ENCODE results near the gene PTPRT. TPM values are rescaled to one million over a fixed set of nuclear protein-coding genes. Genes with fewer than 3 reads are reported as not detected.
A peak's percentile ranks its signal among the peaks of the same experiment; 100 is the strongest.

Gene PTPRT
- polyA plus RNA-seq, 1 of the 3 experiments (the other 2 are of a cell fraction): not detected

DNA sequence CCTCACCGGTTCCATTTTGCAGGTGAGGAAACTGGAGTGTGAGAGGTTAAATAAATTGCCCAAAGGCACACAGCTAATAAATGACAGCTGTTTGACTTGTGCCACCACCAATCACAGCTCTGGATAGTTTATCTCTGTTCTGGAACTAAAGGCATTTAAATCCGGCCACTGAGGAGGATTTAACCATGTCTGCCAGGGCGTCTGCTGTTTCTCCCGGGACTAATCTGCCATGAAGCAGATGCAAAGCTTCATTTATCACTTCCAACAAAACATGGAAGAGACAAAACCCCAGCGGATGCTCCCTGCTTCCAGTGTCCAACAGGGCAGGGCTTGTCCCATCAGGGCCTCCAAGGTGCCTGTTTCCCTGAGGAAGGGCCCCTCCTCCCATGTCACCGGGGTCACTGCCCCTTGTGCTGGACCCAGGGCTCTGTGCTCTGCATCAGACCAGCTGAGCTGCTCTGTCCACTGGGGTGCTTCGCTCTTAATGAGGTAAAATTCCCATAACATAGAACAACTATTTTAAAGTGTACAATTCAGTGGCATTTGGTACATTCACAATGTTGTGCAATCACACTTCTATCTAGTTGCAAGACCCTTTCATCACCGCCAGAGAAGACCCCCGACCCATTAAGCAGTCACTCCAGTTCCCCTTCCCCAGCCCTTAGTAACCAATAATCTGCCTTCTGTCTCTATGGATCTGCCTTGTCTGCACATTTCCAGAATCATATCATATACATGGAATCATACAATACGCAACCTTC lies 244.3 kb downstream of the PTPRT start:
- H3K36me3 ChIP-seq (replicated peaks in 1 of 2; ENCODE audit: control insufficient read depth in 1 of 2, insufficient read depth in 2 of 2, low read length in 1 of 2): no peaks in the 10 kb centered on the region
- H3K9me2 ChIP-seq: no peaks in the 10 kb centered on the region
- no peaks in the 10 kb centered on the region for H3F3A ChIP-seq (replicated peaks; ENCODE audit: insufficient read depth)
- POLR2A ChIA-PET: interaction anchor here (0.7 kb wide), 1 partner anchor 62 kb away, joined by 3 read pairs; no protein-coding TSS in a partner anchor
- no peak overlapping the region for H2AFZ ChIP-seq (ENCODE audit: low read depth)
- 6% methylated on average over 9 of the region's 10 CpGs for WGBS (ENCODE audit: low lambda C conversion rate)
- no peak overlapping the region for H3K4me2 ChIP-seq
- peaks cover 0 to 5% of the 10 kb centered on the region in 2 experiments; a peak in 1 of 4 replicates for H3K4me1 ChIP-seq (ENCODE audit: control insufficient read depth in 1 of 2, insufficient read depth in 2 of 2, low read depth in 1 of 2, low read length in 1 of 2)
- no peaks in the 10 kb centered on the region for H3K79me2 ChIP-seq (ENCODE audit: insufficient read depth)
- H3K27me3 ChIP-seq (ENCODE audit: insufficient read depth): no peaks in the 10 kb centered on the region
- no peak overlapping the region for H3K27ac ChIP-seq (ENCODE audit: low read depth in 2 of 2, low read length in 1 of 2)
- no peaks in the 10 kb centered on the region for H3K9me3 ChIP-seq
- no peak overlapping the region for H3K9ac ChIP-seq
- H3K4me3 ChIP-seq (ENCODE audit: low read depth in 2 of 2, low read length in 1 of 2): no peak overlapping the region
- peak; percentile 66 for DNase-seq
- CTCF ChIA-PET: no interaction called here
- H4K20me1 ChIP-seq (ENCODE audit: insufficient read depth): no peaks in the 10 kb centered on the region
- no peak for TF ChIP-seq MXI1 (IDR thresholded peaks at IDR 0.05; ENCODE audit: low read depth, low read length)
- peak in 1 of 2 experiments; percentile 54; a peak in 1 of 4 replicates for TF ChIP-seq EP300 (IDR thresholded peaks at IDR 0.05; ENCODE audit: borderline replicate concordance in 1 of 2, low read depth in 1 of 2, low read length in 1 of 2)
- TF ChIP-seq, protein P1, sequence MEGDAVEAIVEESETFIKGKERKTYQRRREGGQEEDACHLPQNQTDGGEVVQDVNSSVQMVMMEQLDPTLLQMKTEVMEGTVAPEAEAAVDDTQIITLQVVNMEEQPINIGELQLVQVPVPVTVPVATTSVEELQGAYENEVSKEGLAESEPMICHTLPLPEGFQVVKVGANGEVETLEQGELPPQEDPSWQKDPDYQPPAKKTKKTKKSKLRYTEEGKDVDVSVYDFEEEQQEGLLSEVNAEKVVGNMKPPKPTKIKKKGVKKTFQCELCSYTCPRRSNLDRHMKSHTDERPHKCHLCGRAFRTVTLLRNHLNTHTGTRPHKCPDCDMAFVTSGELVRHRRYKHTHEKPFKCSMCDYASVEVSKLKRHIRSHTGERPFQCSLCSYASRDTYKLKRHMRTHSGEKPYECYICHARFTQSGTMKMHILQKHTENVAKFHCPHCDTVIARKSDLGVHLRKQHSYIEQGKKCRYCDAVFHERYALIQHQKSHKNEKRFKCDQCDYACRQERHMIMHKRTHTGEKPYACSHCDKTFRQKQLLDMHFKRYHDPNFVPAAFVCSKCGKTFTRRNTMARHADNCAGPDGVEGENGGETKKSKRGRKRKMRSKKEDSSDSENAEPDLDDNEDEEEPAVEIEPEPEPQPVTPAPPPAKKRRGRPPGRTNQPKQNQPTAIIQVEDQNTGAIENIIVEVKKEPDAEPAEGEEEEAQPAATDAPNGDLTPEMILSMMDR (IDR thresholded peaks at IDR 0.05): no peak
- TF ChIP-seq RCOR1 (IDR thresholded peaks at IDR 0.05; ENCODE audit: low read length): peak; percentile 96
- TF ChIP-seq GABPA (IDR thresholded peaks at IDR 0.05; ENCODE audit: low read depth): no peak
- no peak for TF ChIP-seq TAF1 (IDR thresholded peaks at IDR 0.05; ENCODE audit: borderline replicate concordance, low read depth, low read length)
- TF ChIP-seq TEAD4 (IDR thresholded peaks at IDR 0.05; ENCODE audit: borderline replicate concordance, insufficient read depth): no peak
- TF ChIP-seq, protein P2, sequence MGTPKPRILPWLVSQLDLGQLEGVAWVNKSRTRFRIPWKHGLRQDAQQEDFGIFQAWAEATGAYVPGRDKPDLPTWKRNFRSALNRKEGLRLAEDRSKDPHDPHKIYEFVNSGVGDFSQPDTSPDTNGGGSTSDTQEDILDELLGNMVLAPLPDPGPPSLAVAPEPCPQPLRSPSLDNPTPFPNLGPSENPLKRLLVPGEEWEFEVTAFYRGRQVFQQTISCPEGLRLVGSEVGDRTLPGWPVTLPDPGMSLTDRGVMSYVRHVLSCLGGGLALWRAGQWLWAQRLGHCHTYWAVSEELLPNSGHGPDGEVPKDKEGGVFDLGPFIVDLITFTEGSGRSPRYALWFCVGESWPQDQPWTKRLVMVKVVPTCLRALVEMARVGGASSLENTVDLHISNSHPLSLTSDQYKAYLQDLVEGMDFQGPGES (IDR thresholded peaks at IDR 0.05; ENCODE audit: low read depth, low read length): no peak
- TF ChIP-seq, protein P3, sequence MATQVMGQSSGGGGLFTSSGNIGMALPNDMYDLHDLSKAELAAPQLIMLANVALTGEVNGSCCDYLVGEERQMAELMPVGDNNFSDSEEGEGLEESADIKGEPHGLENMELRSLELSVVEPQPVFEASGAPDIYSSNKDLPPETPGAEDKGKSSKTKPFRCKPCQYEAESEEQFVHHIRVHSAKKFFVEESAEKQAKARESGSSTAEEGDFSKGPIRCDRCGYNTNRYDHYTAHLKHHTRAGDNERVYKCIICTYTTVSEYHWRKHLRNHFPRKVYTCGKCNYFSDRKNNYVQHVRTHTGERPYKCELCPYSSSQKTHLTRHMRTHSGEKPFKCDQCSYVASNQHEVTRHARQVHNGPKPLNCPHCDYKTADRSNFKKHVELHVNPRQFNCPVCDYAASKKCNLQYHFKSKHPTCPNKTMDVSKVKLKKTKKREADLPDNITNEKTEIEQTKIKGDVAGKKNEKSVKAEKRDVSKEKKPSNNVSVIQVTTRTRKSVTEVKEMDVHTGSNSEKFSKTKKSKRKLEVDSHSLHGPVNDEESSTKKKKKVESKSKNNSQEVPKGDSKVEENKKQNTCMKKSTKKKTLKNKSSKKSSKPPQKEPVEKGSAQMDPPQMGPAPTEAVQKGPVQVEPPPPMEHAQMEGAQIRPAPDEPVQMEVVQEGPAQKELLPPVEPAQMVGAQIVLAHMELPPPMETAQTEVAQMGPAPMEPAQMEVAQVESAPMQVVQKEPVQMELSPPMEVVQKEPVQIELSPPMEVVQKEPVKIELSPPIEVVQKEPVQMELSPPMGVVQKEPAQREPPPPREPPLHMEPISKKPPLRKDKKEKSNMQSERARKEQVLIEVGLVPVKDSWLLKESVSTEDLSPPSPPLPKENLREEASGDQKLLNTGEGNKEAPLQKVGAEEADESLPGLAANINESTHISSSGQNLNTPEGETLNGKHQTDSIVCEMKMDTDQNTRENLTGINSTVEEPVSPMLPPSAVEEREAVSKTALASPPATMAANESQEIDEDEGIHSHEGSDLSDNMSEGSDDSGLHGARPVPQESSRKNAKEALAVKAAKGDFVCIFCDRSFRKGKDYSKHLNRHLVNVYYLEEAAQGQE (IDR thresholded peaks at IDR 0.05; ENCODE audit: low read depth, low read length): no peak
- no peak for TF ChIP-seq NRF1 (IDR thresholded peaks at IDR 0.05; ENCODE audit: low read depth, low read length)
- TF ChIP-seq ELF1 (IDR thresholded peaks at IDR 0.05): no peak
- no peak for TF ChIP-seq FOXJ3 (CRISPR knock-in tag; IDR thresholded peaks at IDR 0.05)
- peak; percentile 63 for TF ChIP-seq CHD2 (IDR thresholded peaks at IDR 0.05; ENCODE audit: low read length, partially characterized antibody)
- TF ChIP-seq TCF12 (IDR thresholded peaks at IDR 0.05): peak; percentile 19; the same call in 1 of the 2 replicates
- no peak for TF ChIP-seq FOSL2 (IDR thresholded peaks at IDR 0.05; ENCODE audit: borderline replicate concordance, low read depth)
- no peak for TF ChIP-seq RXRA (IDR thresholded peaks at IDR 0.05; ENCODE audit: borderline replicate concordance, low read depth)
- TF ChIP-seq, protein P4, sequence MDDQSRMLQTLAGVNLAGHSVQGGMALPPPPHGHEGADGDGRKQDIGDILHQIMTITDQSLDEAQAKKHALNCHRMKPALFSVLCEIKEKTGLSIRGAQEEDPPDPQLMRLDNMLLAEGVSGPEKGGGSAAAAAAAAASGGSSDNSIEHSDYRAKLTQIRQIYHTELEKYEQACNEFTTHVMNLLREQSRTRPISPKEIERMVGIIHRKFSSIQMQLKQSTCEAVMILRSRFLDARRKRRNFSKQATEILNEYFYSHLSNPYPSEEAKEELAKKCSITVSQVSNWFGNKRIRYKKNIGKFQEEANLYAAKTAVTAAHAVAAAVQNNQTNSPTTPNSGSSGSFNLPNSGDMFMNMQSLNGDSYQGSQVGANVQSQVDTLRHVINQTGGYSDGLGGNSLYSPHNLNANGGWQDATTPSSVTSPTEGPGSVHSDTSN (IDR thresholded peaks at IDR 0.05): no peak
- TF ChIP-seq, protein P5, sequence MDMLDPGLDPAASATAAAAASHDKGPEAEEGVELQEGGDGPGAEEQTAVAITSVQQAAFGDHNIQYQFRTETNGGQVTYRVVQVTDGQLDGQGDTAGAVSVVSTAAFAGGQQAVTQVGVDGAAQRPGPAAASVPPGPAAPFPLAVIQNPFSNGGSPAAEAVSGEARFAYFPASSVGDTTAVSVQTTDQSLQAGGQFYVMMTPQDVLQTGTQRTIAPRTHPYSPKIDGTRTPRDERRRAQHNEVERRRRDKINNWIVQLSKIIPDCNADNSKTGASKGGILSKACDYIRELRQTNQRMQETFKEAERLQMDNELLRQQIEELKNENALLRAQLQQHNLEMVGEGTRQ (IDR thresholded peaks at IDR 0.05; ENCODE audit: borderline replicate concordance, low read depth, low read length): no peak
- TF ChIP-seq, protein P6, sequence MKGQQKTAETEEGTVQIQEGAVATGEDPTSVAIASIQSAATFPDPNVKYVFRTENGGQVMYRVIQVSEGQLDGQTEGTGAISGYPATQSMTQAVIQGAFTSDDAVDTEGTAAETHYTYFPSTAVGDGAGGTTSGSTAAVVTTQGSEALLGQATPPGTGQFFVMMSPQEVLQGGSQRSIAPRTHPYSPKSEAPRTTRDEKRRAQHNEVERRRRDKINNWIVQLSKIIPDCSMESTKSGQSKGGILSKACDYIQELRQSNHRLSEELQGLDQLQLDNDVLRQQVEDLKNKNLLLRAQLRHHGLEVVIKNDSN (IDR thresholded peaks at IDR 0.05; ENCODE audit: borderline replicate concordance, low read depth): no peak
- TF ChIP-seq GATA2 (CRISPR knock-in tag; IDR thresholded peaks at IDR 0.05): 0 out of 2 replicates have a peak, but pooled peaks have one; percentile 27

Data from SK-N-SH (cell line).